ENCODE data around the gene SPRR5. TPM values are rescaled to one million over a fixed set of nuclear protein-coding genes. Genes with fewer than 3 reads are reported as not detected.
A peak's percentile ranks its signal among the peaks of the same experiment; 100 is the strongest.

Gene SPRR5
- total RNA-seq, 1 donor from 2014 or later = not detected

- TF ChIP-seq CTCF (conservative IDR thresholded peaks at IDR 0.05; ENCODE audit: low read depth, low read length) = no peak
- no peak for DNase-seq (ENCODE audit: low read depth)
- no peak overlapping the region for H3K4me3 ChIP-seq (ENCODE audit: low read depth, low read length)
Measured at GRCh38 chr1:152919071-152919470, 27.9 kb upstream of the SPRR5 start.

DNA sequence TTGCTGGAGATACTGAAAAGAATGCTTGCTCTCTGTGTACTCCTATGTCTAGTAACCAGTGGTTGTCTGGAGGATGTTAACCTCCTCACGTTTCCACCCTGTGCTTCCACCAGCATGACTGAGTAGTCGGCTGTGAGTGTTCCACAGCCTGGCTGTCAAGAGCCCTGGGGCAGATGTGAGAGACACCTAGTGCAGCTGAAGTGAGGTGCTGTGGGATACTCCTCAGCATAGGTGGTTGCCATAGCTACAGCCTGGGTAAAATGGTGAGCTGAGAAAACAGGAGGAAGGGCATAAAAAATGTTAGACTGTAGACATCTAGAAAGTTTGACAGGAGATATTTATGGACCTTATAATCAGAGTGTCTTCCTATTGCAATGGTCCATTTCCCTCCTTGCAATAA lies 22.8 kb upstream of the SPRR5 start:
- no peak for DNase-seq (ENCODE audit: low read depth)
- no peak overlapping the region for H3K4me3 ChIP-seq (ENCODE audit: low read depth, low read length)
- TF ChIP-seq CTCF (conservative IDR thresholded peaks at IDR 0.05; ENCODE audit: low read depth, low read length) = no peak

- no peak overlapping the region for H3K4me3 ChIP-seq (ENCODE audit: low read depth, low read length)
- TF ChIP-seq CTCF (conservative IDR thresholded peaks at IDR 0.05; ENCODE audit: low read depth, low read length) = peak; percentile 60
- DNase-seq (ENCODE audit: low read depth) = no peak
Measured at GRCh38 chr1:152926091-152926490, 20.9 kb upstream of the SPRR5 start.

DNA sequence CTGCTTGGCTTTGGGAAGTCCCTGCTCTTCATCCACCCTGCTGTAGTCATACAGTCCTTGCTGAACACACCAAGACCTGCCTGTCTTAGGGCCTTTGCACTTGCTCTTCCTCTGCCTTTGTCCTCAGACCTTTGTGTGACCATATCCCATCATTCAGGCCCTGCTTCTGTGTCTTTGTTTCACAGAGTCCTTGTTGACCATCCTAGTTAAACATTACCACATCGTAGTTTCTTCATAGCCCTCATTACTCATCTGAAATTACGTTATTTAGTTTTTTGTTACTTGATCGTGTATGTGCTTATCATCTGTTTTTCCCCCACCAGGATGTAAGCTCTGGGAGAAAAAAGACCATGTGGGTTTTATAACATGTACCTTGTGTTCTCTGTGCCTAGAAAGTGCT lies 18.3 kb upstream of the SPRR5 start:
- TF ChIP-seq CTCF (conservative IDR thresholded peaks at IDR 0.05; ENCODE audit: low read depth, low read length) = no peak
- no peak for DNase-seq (ENCODE audit: low read depth)
- no peak overlapping the region for H3K4me3 ChIP-seq (ENCODE audit: low read depth, low read length)

- DNase-seq (ENCODE audit: low read depth) = no peak
- H3K4me3 ChIP-seq (ENCODE audit: low read depth, low read length) = no peak overlapping the region
- TF ChIP-seq CTCF (conservative IDR thresholded peaks at IDR 0.05; ENCODE audit: low read depth, low read length) = no peak
Measured at GRCh38 chr1:152932170-152932811, 14.7 kb upstream of the SPRR5 start.

DNA sequence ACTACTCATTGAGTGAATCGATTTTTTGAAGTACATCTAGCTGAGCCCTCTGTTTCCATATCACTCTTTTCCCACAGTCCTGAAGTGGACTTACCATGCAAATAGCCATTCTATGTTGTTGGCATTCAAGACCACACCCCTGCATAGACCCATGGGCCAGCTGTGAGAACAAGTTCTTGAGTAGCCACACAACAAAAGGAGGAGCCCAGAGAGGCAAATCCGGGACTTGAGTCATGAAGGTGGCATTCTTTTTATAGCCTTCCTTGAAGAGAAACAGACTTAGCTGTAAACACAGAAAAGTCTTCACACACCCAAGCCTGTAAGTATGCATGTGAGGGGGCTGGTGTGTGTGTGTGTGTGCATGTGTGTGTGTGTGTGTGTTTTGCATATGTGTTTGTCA lies 13.8 kb upstream of the SPRR5 start:
- DNase-seq (ENCODE audit: low read depth) = no peak
- no peak overlapping the region for H3K4me3 ChIP-seq (ENCODE audit: low read depth, low read length)
- no peak for TF ChIP-seq CTCF (conservative IDR thresholded peaks at IDR 0.05; ENCODE audit: low read depth, low read length)

DNA sequence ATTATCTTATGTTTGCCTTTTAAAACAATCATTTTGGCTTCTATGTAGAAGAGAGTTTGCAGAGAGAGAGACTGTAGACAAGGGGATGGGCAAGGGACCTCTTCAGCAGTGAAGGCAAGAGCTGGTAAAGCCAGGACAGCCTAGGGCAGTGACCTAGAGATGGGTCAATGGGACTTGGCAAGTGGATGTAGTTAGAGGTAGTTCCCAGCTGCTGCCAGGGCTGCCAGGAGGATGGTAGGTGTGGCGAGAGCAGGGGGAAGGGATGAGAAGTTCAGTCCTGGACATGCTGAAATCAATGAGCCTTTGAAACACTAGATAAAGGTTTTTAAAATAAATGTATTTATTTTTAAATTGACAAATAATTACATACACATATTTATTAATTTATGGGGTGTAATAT lies 6.4 kb upstream of the SPRR5 start:
- H3K4me3 ChIP-seq (ENCODE audit: low read depth, low read length) = no peak overlapping the region
- DNase-seq (ENCODE audit: low read depth) = no peak
- no peak for TF ChIP-seq CTCF (conservative IDR thresholded peaks at IDR 0.05; ENCODE audit: low read depth, low read length)
